Upper lobe of left lung (tissue), 4 donors: ENCODE results near the gene HOMEZ.

Source experiments
- CTCF ChIP-seq, 6 experiments: fragments of 450-650 bp in 4 of 6; fragments of 200-600 bp in 2 of 6; sonication (generic) in 2 of 6; IDR thresholded peaks; one replicate each; pipeline ENCODE4 v1.5.1; 2016 to 2019; ENCODE audit warnings: antibody characterized with exemption in 6 of 6
- POLR2A ChIP-seq, 4 donors: fragments of 450-650 bp; IDR thresholded peaks; one replicate each; pipeline ENCODE4 v1.5.1; 2016 to 2017; ENCODE audit warnings: antibody characterized with exemption in 4 of 4, mild to moderate bottlenecking in 2 of 4

DNA sequence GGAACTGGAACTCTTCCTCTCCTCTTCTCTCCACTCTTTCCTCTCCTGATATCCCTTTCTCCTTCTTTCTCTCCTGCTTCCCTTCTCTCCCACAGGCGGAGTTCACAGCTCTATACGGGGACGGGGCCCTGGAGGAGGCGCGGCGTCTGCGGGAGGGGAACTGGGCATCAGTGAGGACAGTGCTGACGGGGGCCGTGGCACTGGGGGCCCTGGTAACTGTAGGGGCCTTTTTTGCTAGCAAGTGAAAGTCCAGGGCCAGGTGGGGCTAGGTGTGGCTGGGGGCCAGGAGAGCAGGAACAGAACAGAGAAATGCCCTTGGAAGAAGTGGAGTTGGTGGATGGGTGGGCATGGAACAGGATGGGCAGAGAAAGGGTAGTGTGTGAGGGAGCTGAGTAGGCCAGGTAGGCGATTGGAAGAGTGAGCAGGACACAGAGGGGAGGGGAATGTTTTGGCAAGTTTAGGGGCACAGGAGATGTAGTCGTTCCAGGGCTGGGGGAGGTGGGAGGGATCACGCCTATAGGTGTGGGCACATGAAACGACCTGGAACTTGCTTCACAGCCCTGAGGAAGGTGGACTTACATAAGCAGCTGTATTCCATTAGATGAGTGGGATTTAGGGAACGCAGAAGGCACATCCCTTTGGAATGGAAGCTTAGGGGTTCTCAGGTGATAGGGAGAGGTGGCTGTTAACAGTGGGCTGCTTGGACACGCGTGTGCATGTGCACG is 23.0 kb upstream of the HOMEZ start:
- no peak for TF ChIP-seq CTCF (IDR thresholded peaks at IDR 0.05)
- no peak for TF ChIP-seq POLR2A (IDR thresholded peaks at IDR 0.05)
